Osteoblast (primary cell): Measurements from ENCODE around the gene ZBTB40. TPM values are rescaled to one million over a fixed set of nuclear protein-coding genes. Genes with fewer than 3 reads are reported as not detected.

Source experiments
- DNase-seq: peaks from one replicate; pipeline ENCODE4 v3.0.0; 2011; ENCODE audit warnings: low spot score, mixed read lengths; ENCODE audit not compliant: insufficient read length; ENCODE audit errors: missing footprints
- H2AFZ ChIP-seq: 2 replicates; pipeline ENCODE4 v1.6.0; 2011; ENCODE audit warnings: mild to moderate bottlenecking, low read length
- H3K27ac ChIP-seq: 2 replicates; pipeline ENCODE4 v1.5.1; 2011; ENCODE audit warnings: mild to moderate bottlenecking, low read depth, low read length, moderate library complexity
- H3K27me3 ChIP-seq: 2 replicates; pipeline ENCODE4 v1.6.0; 2012; ENCODE audit warnings: mild to moderate bottlenecking, control low read depth, inconsistent platforms, low read length, moderate library complexity; ENCODE audit not compliant: insufficient read depth
- H3K36me3 ChIP-seq: 2 replicates; pipeline ENCODE4 v1.5.1; 2011; ENCODE audit warnings: mild to moderate bottlenecking, low read length, control low read depth, moderate library complexity; ENCODE audit not compliant: insufficient read depth
- H3K4me1 ChIP-seq: 2 replicates; pipeline ENCODE4 v1.5.1; 2011; ENCODE audit warnings: mild to moderate bottlenecking, low read length, control low read depth, moderate library complexity; ENCODE audit not compliant: insufficient read depth
- H3K4me2 ChIP-seq: 2 replicates; pipeline ENCODE4 v1.6.0; 2011; ENCODE audit warnings: mild to moderate bottlenecking, low read length; ENCODE audit not compliant: insufficient read depth
- H3K4me3 ChIP-seq: fragments of 200-600 bp; sonication (generic); 3 replicates; pipeline ENCODE4 v1.5.1; 2012; ENCODE audit warnings: mild to moderate bottlenecking, low read length, inconsistent platforms; ENCODE audit not compliant: insufficient read depth
- H3K79me2 ChIP-seq: 2 replicates; pipeline ENCODE4 v1.6.0; 2012; ENCODE audit warnings: mild to moderate bottlenecking, low read length, control low read depth, inconsistent platforms; ENCODE audit not compliant: insufficient read depth
- H3K9me3 ChIP-seq: 2 replicates; pipeline ENCODE4 v1.5.1; 2011; ENCODE audit warnings: low read depth, low read length, control low read depth
- H4K20me1 ChIP-seq: 2 replicates; pipeline ENCODE4 v1.6.0; 2012; ENCODE audit warnings: mild to moderate bottlenecking, low read length, control low read depth; ENCODE audit not compliant: insufficient read depth
- CTCF ChIP-seq: IDR thresholded peaks from 2 replicates; pipeline ENCODE4 v1.5.1; 2011; ENCODE audit warnings: mild to moderate bottlenecking, low read depth, low read length, moderate library complexity; ENCODE audit errors: extremely low read depth
- total RNA-seq: library from RNA; depleted of rRNA; stranded (reverse); fragments of >200 nt; gene quantifications from 2 replicates; pipeline ENCODE4 v1.2.3, GENCODE V29; 2012

Gene ZBTB40
- total RNA-seq, 1 donor, result 16.3 TPM

- H3K4me2 ChIP-seq, result no peak overlapping the region
- H3K4me1 ChIP-seq, result peaks cover 5% of the 10 kb centered on the region
- H3K79me2 ChIP-seq, result peaks cover 69% of the 10 kb centered on the region
- no peak for TF ChIP-seq CTCF
- H3K36me3 ChIP-seq, result no peaks in the 10 kb centered on the region
- H2AFZ ChIP-seq, result no peak overlapping the region
- H4K20me1 ChIP-seq, result peaks cover 23% of the 10 kb centered on the region
- no peak overlapping the region for H3K4me3 ChIP-seq
- no peak overlapping the region for H3K27ac ChIP-seq
- H3K9me3 ChIP-seq, result no peaks in the 10 kb centered on the region
- DNase-seq, result no peak
- H3K27me3 ChIP-seq, result no peaks in the 10 kb centered on the region
Observed at GRCh38 chr1:22465671-22466070, 14.0 kb downstream of the ZBTB40 start.

GRCh38 chr1:22470227-22470626 lies 18.6 kb downstream of the ZBTB40 start:
- H3K9me3 ChIP-seq, result no peaks in the 10 kb centered on the region
- TF ChIP-seq CTCF, result no peak
- H3K27me3 ChIP-seq, result no peaks in the 10 kb centered on the region
- H4K20me1 ChIP-seq, result peaks cover 38% of the 10 kb centered on the region
- no peak overlapping the region for H3K4me2 ChIP-seq
- no peak overlapping the region for H3K4me3 ChIP-seq
- no peak overlapping the region for H2AFZ ChIP-seq
- H3K79me2 ChIP-seq, result peaks cover 50% of the 10 kb centered on the region
- no peaks in the 10 kb centered on the region for H3K36me3 ChIP-seq
- peak; percentile 38 for DNase-seq
- no peak overlapping the region for H3K27ac ChIP-seq
- peaks cover 10% of the 10 kb centered on the region for H3K4me1 ChIP-seq

GRCh38 chr1:22471078-22471477 lies 19.4 kb downstream of the ZBTB40 start:
- no peaks in the 10 kb centered on the region for H3K9me3 ChIP-seq
- no peak overlapping the region for H3K4me3 ChIP-seq
- H3K27me3 ChIP-seq, result no peaks in the 10 kb centered on the region
- DNase-seq, result no peak
- H3K79me2 ChIP-seq, result peaks cover 49% of the 10 kb centered on the region
- peaks cover 10% of the 10 kb centered on the region for H3K4me1 ChIP-seq
- H4K20me1 ChIP-seq, result peaks cover 41% of the 10 kb centered on the region
- H3K4me2 ChIP-seq, result no peak overlapping the region
- TF ChIP-seq CTCF, result no peak
- H3K36me3 ChIP-seq, result no peaks in the 10 kb centered on the region
- H3K27ac ChIP-seq, result no peak overlapping the region
- H2AFZ ChIP-seq, result no peak overlapping the region

GRCh38 chr1:22471610-22472009 lies 20.0 kb downstream of the ZBTB40 start:
- no peak for TF ChIP-seq CTCF
- H3K79me2 ChIP-seq, result peaks cover 49% of the 10 kb centered on the region
- no peak overlapping the region for H2AFZ ChIP-seq
- peaks cover 44% of the 10 kb centered on the region for H4K20me1 ChIP-seq
- peaks cover 10% of the 10 kb centered on the region for H3K4me1 ChIP-seq
- DNase-seq, result no peak
- no peak overlapping the region for H3K4me2 ChIP-seq
- no peak overlapping the region for H3K4me3 ChIP-seq
- H3K36me3 ChIP-seq, result no peaks in the 10 kb centered on the region
- no peak overlapping the region for H3K27ac ChIP-seq
- no peaks in the 10 kb centered on the region for H3K9me3 ChIP-seq
- H3K27me3 ChIP-seq, result no peaks in the 10 kb centered on the region
